ENCODE data around the gene TTLL11. TPM values are rescaled to one million over a fixed set of nuclear protein-coding genes. Genes with fewer than 3 reads are reported as not detected.
"Not testable (repeated sequence)": the region's sequence is repeated elsewhere in the genome, so short reads cannot be mapped to it uniquely, and the experiment has no call there.

Gene TTLL11
- total RNA-seq, 2 experiments from 2014 or later: 2.6 to 3.3 TPM

DNA sequence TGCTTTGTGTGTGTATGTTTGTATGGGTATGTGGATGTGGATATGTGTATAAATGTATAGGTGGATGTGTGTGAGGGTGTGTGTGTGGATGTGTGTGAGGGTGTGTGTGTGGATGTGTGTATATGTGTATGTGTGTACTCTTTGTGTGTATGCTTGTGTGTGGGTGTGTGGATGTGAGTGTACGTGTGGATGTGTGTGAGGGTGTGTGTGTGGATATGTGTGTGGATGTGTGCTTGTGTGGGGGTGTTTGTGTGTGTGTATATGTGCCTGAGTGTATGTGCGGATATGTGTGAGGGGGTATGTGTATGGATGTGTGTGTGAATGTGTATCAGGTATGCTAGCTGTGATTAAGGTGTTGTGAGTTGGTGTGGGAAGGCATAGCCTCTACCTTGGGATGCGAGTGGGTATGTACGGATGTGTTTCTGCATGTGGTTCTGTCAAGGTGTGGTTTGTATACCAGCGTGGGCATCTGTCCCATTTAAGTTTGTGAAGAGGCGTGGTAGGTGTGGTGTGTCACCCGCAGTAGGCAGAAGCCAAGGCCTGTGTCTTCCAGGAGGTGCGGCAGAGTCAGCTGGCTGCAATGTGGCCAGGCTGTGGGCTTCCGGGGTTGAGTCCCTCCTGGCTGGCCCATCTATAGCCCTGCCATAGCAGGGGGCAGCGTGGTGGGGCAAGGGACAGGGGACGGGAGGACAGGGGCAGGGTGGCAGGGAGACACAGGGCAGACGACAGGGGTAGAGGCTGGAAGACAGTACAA lies 285.9 kb downstream of the TTLL11 start:
- ChIA-PET POLR2A (no interaction called here), CTCF (no interaction called here)
- ATAC-seq: no peak
- peaks cover 11% of the 10 kb centered on the region for H3K27me3 Mint-ChIP-seq (ENCODE audit: low read depth)
- no peak overlapping the region for H3K27ac Mint-ChIP-seq
- H3K4me3 Mint-ChIP-seq: no peak overlapping the region
- H3K4me1 Mint-ChIP-seq (ENCODE audit: low read depth): no peaks in the 10 kb centered on the region
- no peak for DNase-seq
- no peaks in the 10 kb centered on the region for H3K36me3 Mint-ChIP-seq (ENCODE audit: low read depth)
- H3K9me3 Mint-ChIP-seq (ENCODE audit: insufficient read depth): peaks cover 7% of the 10 kb centered on the region

DNA sequence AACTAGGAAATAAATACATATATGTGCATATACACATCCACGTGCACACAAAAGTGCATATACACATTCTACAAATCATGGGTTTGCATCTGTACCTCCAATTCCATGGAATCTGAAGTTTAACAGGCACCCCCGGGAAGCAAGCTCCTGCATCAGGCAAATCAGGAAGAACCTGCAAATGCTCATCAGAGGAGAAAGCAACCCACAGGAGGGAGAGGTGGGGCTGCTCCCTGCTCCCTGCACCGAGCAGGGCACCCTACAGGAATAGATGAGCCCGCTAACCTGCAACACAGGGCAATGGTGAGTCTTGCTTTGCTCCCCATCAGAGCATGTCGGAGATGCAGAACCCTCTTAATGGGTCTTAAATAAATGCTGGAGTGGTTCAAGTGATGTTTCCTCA lies 290.4 kb downstream of the TTLL11 start:
- CTCF ChIA-PET: no interaction called here
- H3K4me1 Mint-ChIP-seq (ENCODE audit: low read depth): no peaks in the 10 kb centered on the region

DNA sequence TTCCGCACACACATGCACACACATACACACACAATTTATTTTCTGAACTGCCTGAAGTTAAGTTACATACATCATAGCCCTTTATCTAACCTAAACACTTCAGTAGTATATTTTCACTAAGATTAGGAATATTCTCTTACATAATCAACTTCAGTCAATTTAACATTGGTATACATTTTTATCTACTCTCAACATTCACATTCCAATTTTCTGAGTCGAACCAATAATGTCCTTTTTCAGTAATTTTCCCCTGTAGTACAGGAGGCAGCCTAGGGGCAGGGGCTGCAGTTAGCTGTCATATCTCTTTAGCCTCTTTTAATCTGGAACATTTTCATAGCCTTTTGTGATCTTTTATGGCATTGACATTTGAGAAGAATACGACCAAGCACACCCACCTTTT lies 291.5 kb downstream of the TTLL11 start:
- no peaks in the 10 kb centered on the region for H3K36me3 Mint-ChIP-seq (ENCODE audit: low read depth)
- no peak overlapping the region for H3K4me3 Mint-ChIP-seq
- peaks cover 20% of the 10 kb centered on the region for H3K27me3 Mint-ChIP-seq (ENCODE audit: low read depth)
- no peak for DNase-seq
- CTCF ChIA-PET: no interaction called here
- no peak overlapping the region for H3K27ac Mint-ChIP-seq
- POLR2A ChIA-PET: no interaction called here
- H3K9me3 Mint-ChIP-seq (ENCODE audit: insufficient read depth): peaks cover 7% of the 10 kb centered on the region
- no peaks in the 10 kb centered on the region for H3K4me1 Mint-ChIP-seq (ENCODE audit: low read depth)
- ATAC-seq: no peak

More for the DNA sequence above, 290.4 kb downstream of the TTLL11 start:
- Mint-ChIP-seq H3K4me3 (no peak overlapping the region), H3K9me3 (ENCODE audit: insufficient read depth) (peaks cover 7% of the 10 kb centered on the region), H3K27me3 (ENCODE audit: low read depth) (peaks cover 20% of the 10 kb centered on the region), H3K27ac (no peak overlapping the region), H3K36me3 (ENCODE audit: low read depth) (no peaks in the 10 kb centered on the region)
- DNase-seq (no peak), ATAC-seq (no peak)
- POLR2A ChIA-PET: no interaction called here

DNA sequence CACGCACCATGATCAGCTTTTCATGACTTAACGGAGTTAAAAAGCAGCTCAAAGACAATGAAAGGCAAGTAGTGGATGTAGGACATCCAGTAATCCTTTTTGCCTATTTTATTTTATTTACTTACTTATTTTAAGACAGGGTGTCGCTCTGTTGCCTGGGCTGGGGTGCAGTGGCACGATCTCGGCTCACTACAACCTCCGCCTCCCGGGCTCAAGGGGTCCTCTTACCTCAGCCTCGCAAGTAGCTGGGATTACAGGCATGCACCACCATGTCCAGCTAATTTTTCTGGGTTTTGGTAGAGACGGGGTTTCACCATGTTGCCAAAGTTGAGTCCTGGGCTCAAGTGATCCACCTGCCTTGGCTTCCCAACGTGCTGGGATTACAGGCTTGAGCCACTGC lies 292.7 kb downstream of the TTLL11 start:
- CTCF ChIA-PET: no interaction called here
- DNase-seq (no peak), ATAC-seq (no peak)
- no peaks in the 10 kb centered on the region for H3K4me1 Mint-ChIP-seq (ENCODE audit: low read depth)
- POLR2A ChIA-PET: no interaction called here
- H3K4me3 Mint-ChIP-seq: no peak overlapping the region
- peaks cover 20% of the 10 kb centered on the region for H3K27me3 Mint-ChIP-seq (ENCODE audit: low read depth)
- no peaks in the 10 kb centered on the region for H3K36me3 Mint-ChIP-seq (ENCODE audit: low read depth)
- no peak overlapping the region for H3K27ac Mint-ChIP-seq
- peaks cover 7% of the 10 kb centered on the region for H3K9me3 Mint-ChIP-seq (ENCODE audit: insufficient read depth)

DNA sequence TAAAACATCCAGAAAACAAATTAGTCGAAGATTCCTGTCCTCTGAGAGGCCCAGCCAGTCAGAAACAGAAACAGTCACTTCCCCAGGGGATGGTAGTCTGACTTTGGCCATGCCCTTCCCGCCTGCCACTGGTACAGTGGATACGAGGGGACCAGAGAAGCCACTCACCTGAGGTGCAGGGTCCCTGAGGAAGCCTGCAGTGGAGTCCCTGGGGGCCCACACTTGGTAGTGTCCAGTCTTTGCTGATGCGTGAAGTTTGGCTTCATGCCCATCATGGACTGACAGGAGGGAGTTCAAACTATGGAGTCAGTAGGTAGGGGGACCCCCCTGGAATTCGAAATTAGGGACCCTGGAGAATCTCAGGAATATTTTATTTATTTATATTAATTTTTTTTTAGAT lies 294.2 kb downstream of the TTLL11 start:
- ChIA-PET CTCF (no interaction called here), POLR2A (no interaction called here)
- no peak overlapping the region for H3K27ac Mint-ChIP-seq
- no peak for ATAC-seq
- H3K27me3 Mint-ChIP-seq (ENCODE audit: low read depth): peaks cover 14% of the 10 kb centered on the region
- no peaks in the 10 kb centered on the region for H3K4me1 Mint-ChIP-seq (ENCODE audit: low read depth)
- H3K4me3 Mint-ChIP-seq: no peak overlapping the region
- no peaks in the 10 kb centered on the region for H3K9me3 Mint-ChIP-seq (ENCODE audit: insufficient read depth)
- H3K36me3 Mint-ChIP-seq (ENCODE audit: low read depth): no peaks in the 10 kb centered on the region
- DNase-seq: no peak

DNA sequence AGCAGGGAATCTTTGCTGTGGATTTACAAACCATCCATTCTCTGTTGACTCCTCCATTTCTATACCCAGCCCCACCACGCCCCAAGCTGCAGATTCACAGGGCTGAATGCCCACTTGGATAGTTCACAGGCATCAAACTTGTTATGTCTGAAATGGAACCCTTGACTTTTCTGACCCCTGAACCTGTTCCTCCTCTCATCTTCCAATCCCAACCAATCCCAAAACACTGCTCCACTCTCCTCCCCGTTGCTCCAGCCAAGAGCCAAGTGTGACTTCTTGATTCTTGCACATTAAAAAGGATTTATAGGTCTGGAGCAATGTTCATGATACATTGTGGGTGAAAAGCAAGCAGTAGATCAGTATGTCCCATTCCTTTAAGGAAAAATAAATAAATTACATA lies 296.0 kb downstream of the TTLL11 start:
- H3K27ac Mint-ChIP-seq: no peak overlapping the region
- H3K36me3 Mint-ChIP-seq (ENCODE audit: low read depth): no peaks in the 10 kb centered on the region
- no peaks in the 10 kb centered on the region for H3K4me1 Mint-ChIP-seq (ENCODE audit: low read depth)
- no peaks in the 10 kb centered on the region for H3K9me3 Mint-ChIP-seq (ENCODE audit: insufficient read depth)
- no peak for DNase-seq
- CTCF ChIA-PET: no interaction called here
- no peak overlapping the region for H3K4me3 Mint-ChIP-seq
- POLR2A ChIA-PET: no interaction called here
- H3K27me3 Mint-ChIP-seq (ENCODE audit: low read depth): peaks cover 7% of the 10 kb centered on the region
- no peak for ATAC-seq

DNA sequence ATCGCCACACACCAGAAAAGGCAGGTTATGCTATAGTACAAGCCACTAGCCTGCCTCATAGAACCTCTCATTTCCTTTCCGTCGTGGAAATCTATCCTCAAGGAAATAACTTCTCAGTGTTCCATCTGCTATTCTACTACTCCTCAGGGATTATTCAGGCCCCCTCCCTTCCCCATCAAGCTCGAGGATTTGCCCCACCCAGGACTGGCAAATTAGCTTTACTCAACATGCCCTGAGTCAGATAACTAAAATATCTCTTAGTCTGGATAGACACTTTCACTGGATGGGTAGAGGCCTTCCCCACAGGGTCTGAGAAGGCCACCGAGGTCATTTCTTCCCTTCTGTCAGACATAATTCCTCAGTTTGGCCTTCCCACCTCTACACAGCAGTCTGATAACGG lies 298.8 kb downstream of the TTLL11 start:
- H3K4me1 Mint-ChIP-seq (ENCODE audit: low read depth); H3K4me3 Mint-ChIP-seq; ATAC-seq; H3K27me3 Mint-ChIP-seq (ENCODE audit: low read depth); H3K9me3 Mint-ChIP-seq (ENCODE audit: insufficient read depth); CTCF ChIA-PET; H3K27ac Mint-ChIP-seq; DNase-seq; POLR2A ChIA-PET; H3K36me3 Mint-ChIP-seq (ENCODE audit: low read depth): not testable (repeated sequence)

DNA sequence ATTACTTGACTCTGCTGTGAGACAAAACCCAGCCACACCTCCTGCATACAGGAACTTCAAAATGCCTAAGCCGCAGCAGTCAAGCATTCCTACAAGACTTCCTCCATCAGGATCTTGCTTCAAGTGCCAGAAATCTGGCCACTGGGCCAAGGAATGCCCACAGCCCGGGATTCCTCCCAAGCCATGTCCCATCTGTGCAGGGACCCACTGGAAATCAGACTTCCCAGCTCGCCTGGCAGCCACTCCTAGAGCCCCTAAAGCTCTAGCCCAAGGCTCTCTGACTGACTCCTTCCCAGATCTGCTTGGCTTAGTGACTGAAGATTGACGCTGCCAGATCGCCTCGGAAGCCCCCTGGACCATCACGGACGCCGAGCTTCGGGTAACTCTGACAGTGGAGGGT lies 300.6 kb downstream of the TTLL11 start:
- H3K27me3 Mint-ChIP-seq (ENCODE audit: low read depth); DNase-seq; H3K4me3 Mint-ChIP-seq; H3K27ac Mint-ChIP-seq; ATAC-seq; H3K4me1 Mint-ChIP-seq (ENCODE audit: low read depth); POLR2A ChIA-PET; CTCF ChIA-PET; H3K36me3 Mint-ChIP-seq (ENCODE audit: low read depth); H3K9me3 Mint-ChIP-seq (ENCODE audit: insufficient read depth): not testable (repeated sequence)

DNA sequence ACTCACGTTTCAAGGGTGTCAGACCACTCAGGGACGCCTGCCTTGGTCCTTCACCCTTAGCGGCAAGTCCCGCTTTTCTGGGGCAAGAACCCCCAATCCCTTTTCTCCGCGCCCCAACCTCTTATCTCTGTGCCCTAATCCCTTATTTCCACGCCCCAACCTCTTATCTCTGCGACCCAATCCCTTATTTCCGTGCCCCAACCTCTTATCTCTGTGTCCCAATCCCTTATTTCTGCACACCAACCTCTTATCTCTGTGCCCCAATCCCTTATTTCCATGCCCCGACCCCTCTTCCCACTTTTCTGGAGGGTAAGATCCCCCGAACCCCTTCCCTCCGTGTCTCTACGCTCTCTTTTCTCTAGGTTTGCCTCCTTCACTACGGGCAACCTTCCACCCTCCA lies 302.3 kb downstream of the TTLL11 start:
- ChIA-PET CTCF (no interaction called here), POLR2A (no interaction called here)
- Mint-ChIP-seq H3K27ac (no peak overlapping the region), H3K36me3 (ENCODE audit: low read depth) (no peaks in the 10 kb centered on the region), H3K4me1 (ENCODE audit: low read depth) (no peaks in the 10 kb centered on the region), H3K27me3 (ENCODE audit: low read depth) (peaks cover 11% of the 10 kb centered on the region), H3K4me3 (no peak overlapping the region), H3K9me3 (ENCODE audit: insufficient read depth) (no peaks in the 10 kb centered on the region)
- no peak for DNase-seq
- no peak for ATAC-seq

DNA sequence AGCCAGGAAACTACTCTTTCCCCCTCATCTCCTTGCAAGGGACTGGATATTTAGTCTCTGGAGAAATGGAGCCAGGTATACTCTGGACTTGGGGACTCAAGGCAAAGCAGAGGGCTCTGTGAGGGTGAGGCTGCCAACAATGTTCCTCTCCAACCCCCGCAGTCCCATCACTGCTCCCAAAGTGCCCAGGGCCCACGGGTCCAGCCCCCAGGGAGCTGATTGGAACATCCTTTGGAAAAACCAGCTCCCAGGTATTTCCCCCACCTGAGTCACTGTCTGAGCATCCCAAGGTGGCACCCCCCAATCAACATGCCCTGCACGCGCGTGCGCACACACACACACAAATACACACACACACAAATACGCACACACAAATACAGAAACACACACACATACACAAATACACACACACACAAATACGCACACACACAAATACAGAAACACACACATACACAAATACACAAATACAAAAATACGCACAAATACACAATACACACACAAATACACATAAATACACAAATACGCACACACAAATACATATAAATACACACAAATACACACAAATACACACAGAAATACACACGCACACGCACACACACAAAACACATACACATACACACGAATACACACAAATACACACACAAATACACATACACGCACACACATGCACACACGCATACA lies 304.3 kb downstream of the TTLL11 start:
- no peak for DNase-seq
- H3K4me1 Mint-ChIP-seq (ENCODE audit: low read depth): peaks cover 10% of the 10 kb centered on the region
- H3K27ac Mint-ChIP-seq: no peak overlapping the region
- no peaks in the 10 kb centered on the region for H3K9me3 Mint-ChIP-seq (ENCODE audit: insufficient read depth)
- ChIA-PET POLR2A (no interaction called here), CTCF (no interaction called here)
- no peak for ATAC-seq
- no peak overlapping the region for H3K4me3 Mint-ChIP-seq
- no peaks in the 10 kb centered on the region for H3K36me3 Mint-ChIP-seq (ENCODE audit: low read depth)
- peaks cover 11% of the 10 kb centered on the region for H3K27me3 Mint-ChIP-seq (ENCODE audit: low read depth)

DNA sequence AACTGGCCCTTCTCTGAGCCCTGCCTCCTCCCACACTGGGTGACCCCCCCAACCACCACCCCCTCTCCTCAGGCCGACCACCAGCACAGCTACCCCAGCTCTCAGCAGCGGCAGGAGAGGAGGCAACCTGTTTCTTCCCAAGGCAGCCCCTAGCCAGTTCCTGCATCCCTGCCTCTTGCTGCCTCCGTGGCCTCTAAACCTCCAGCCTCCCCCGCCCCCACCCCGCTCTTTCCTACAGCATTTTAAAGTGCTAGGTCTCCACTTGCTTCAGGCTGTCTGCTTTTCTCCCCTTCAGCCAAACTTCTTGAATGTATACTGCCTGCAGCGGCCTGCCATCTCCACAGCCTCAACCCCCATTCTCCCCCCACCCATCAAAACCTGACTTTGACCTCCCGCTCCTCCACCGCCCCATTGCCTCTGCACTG lies 306.1 kb downstream of the TTLL11 start:
- CTCF ChIA-PET: no interaction called here
- ATAC-seq (no peak), DNase-seq (no peak)
- Mint-ChIP-seq H3K4me3 (no peak overlapping the region), H3K36me3 (ENCODE audit: low read depth) (no peaks in the 10 kb centered on the region), H3K4me1 (ENCODE audit: low read depth) (peaks cover 20% of the 10 kb centered on the region), H3K27ac (peak overlapping the region; percentile 48), H3K9me3 (ENCODE audit: insufficient read depth) (no peaks in the 10 kb centered on the region), H3K27me3 (ENCODE audit: low read depth) (peaks cover 11% of the 10 kb centered on the region)
- POLR2A ChIA-PET: interaction anchor here (0.6 kb wide), 1 partner anchor 1651 kb away, joined by 4 read pairs; no protein-coding TSS in a partner anchor

DNA sequence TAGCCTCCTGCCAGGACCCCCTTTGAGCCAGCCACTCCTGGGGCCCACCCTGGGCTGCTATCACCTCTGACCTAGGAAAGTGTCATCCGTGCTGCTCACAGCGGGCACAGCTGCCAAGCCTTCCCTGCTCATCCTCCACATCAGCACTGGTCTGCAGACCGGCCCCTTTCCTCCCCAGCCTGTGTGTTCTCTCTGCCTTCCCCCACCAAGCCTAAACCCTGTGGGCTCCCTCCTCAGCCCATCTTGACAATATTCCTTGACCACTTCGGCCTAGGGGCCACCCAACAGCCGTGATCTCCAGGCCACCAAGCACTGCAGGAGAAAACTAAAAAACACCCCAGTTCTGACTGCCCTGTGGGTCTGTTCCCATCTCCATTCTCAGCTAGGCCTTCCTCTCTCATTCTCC lies 306.6 kb downstream of the TTLL11 start:
- POLR2A ChIA-PET: interaction anchor here (0.6 kb wide), 1 partner anchor 1652 kb away, joined by 4 read pairs; no protein-coding TSS in a partner anchor

More for the DNA sequence above, 306.6 kb downstream of the TTLL11 start:
- no peak overlapping the region for H3K4me3 Mint-ChIP-seq
- DNase-seq: no peak
- no peaks in the 10 kb centered on the region for H3K9me3 Mint-ChIP-seq (ENCODE audit: insufficient read depth)
- no peaks in the 10 kb centered on the region for H3K36me3 Mint-ChIP-seq (ENCODE audit: low read depth)
- H3K27ac Mint-ChIP-seq: peak overlapping the region; percentile 48
- CTCF ChIA-PET: no interaction called here
- ATAC-seq: no peak
- H3K4me1 Mint-ChIP-seq (ENCODE audit: low read depth): peaks cover 20% of the 10 kb centered on the region
- H3K27me3 Mint-ChIP-seq (ENCODE audit: low read depth): peaks cover 11% of the 10 kb centered on the region
